ENCODE measurements around the gene RGS12. TPM values are rescaled to one million over a fixed set of nuclear protein-coding genes. Genes with fewer than 3 reads are reported as not detected.

The RGS12 gene, protein sequence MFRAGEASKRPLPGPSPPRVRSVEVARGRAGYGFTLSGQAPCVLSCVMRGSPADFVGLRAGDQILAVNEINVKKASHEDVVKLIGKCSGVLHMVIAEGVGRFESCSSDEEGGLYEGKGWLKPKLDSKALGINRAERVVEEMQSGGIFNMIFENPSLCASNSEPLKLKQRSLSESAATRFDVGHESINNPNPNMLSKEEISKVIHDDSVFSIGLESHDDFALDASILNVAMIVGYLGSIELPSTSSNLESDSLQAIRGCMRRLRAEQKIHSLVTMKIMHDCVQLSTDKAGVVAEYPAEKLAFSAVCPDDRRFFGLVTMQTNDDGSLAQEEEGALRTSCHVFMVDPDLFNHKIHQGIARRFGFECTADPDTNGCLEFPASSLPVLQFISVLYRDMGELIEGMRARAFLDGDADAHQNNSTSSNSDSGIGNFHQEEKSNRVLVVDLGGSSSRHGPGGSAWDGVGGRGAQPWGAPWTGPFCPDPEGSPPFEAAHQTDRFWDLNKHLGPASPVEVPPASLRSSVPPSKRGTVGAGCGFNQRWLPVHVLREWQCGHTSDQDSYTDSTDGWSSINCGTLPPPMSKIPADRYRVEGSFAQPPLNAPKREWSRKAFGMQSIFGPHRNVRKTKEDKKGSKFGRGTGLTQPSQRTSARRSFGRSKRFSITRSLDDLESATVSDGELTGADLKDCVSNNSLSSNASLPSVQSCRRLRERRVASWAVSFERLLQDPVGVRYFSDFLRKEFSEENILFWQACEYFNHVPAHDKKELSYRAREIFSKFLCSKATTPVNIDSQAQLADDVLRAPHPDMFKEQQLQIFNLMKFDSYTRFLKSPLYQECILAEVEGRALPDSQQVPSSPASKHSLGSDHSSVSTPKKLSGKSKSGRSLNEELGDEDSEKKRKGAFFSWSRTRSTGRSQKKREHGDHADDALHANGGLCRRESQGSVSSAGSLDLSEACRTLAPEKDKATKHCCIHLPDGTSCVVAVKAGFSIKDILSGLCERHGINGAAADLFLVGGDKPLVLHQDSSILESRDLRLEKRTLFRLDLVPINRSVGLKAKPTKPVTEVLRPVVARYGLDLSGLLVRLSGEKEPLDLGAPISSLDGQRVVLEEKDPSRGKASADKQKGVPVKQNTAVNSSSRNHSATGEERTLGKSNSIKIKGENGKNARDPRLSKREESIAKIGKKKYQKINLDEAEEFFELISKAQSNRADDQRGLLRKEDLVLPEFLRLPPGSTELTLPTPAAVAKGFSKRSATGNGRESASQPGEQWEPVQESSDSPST (N-terminal part only)
- 10 to 100 TPM; 11.3 to 27.6 (median 14.6) TPM for total RNA-seq

DNA sequence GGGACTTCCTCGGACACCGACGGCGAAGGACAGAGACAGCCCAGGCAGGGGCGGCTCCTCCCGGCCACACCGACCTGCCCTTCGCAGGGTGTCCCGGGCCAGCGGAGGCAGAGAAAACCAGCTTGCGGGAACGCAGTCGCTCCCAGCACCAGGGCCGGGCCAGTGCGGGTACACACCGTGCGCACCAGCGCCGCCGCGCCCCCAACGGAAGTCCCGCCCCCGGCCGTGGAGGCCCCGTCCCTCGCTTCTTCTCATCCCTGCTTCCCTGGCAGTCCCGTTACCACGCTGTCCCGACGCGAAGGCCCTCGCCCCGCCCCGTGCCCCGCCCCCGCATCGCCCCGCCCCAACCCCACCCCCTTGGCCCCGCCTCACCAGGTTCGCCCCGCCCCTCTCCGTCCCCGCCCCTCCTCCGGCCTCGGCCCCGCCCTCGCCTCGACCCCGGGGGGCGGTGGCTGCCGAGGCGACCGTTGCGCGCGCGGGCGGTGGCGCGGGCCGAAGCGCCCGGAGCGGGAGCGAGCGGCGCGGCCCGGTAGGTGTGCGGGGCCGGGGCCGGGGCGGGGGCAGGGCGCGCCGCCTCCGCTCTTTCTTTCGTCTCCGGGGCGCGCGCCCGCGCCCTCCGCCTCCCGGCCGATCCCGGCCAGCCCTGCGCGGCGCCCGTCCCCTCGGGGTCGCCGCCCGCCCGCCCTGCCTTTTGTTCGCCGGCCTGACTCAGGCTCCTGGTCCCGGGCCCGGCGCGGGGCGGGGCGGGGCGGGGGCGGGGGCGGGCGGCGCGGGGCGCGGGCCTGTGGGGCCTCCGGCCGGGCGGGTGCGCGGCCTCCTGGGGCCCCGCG, at the start of gene RGS12:
Gene RGS12, plus strand, starts transcription at position 451 of the 830 bp plus-strand sequence. CDS start 23,150 bp downstream, outside the sequence.
- peak; percentile 98 for ATAC-seq (ENCODE audit: low FRiP score)

DNA sequence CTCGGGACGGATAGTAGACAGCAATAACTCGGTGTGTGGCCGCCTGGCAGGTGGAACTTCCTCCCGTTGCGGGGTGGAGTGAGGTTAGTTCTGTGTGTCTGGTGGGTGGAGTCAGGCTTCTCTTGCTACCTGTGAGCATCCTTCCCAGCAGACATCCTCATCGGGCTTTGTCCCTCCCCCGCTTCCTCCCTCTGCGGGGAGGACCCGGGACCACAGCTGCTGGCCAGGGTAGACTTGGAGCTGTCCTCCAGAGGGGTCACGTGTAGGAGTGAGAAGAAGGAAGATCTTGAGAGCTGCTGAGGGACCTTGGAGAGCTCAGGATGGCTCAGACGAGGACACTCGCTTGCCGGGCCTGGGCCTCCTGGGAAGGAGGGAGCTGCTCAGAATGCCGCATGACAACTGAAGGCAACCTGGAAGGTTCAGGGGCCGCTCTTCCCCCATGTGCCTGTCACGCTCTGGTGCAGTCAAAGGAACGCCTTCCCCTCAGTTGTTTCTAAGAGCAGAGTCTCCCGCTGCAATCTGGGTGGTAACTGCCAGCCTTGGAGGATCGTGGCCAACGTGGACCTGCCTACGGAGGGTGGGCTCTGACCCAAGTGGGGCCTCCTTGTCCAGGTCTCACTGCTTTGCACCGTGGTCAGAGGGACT, 49.6 kb upstream of the RGS12 start:
- ATAC-seq (ENCODE audit: low FRiP score) (no peak), DNase-seq (ENCODE audit: low spot score) (no peak)
- TF ChIP-seq, protein P1, sequence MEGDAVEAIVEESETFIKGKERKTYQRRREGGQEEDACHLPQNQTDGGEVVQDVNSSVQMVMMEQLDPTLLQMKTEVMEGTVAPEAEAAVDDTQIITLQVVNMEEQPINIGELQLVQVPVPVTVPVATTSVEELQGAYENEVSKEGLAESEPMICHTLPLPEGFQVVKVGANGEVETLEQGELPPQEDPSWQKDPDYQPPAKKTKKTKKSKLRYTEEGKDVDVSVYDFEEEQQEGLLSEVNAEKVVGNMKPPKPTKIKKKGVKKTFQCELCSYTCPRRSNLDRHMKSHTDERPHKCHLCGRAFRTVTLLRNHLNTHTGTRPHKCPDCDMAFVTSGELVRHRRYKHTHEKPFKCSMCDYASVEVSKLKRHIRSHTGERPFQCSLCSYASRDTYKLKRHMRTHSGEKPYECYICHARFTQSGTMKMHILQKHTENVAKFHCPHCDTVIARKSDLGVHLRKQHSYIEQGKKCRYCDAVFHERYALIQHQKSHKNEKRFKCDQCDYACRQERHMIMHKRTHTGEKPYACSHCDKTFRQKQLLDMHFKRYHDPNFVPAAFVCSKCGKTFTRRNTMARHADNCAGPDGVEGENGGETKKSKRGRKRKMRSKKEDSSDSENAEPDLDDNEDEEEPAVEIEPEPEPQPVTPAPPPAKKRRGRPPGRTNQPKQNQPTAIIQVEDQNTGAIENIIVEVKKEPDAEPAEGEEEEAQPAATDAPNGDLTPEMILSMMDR (IDR thresholded peaks at IDR 0.05), result no peak

More for the DNA sequence above, at the start of gene RGS12:
- peak; percentile 78 for DNase-seq (ENCODE audit: low spot score)
- TF ChIP-seq, protein P1 (IDR thresholded peaks at IDR 0.05), result no peak

DNA sequence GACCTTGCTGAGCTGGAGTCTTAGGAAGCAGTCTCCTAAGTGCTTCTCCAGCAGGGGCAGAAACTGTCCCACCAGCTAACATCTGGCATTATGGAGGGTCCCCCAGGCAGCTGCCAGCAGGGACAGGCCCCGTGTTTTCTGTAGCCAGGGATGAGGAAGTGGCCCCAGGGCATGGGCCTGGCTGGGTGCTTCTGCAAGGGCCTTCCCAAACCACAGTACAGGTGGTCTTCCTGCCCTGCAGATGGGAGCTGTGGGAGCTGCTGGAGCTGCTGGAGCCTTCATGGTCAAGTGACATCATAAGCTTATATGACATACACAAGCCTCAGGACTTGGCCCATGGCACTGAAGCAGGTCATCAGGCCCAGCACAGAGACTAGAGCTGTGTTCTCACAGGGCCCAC, 48.8 kb upstream of the RGS12 start:
- ATAC-seq (ENCODE audit: low FRiP score) (no peak), DNase-seq (ENCODE audit: low spot score) (no peak)
- TF ChIP-seq, protein P1 (IDR thresholded peaks at IDR 0.05), result no peak

DNA sequence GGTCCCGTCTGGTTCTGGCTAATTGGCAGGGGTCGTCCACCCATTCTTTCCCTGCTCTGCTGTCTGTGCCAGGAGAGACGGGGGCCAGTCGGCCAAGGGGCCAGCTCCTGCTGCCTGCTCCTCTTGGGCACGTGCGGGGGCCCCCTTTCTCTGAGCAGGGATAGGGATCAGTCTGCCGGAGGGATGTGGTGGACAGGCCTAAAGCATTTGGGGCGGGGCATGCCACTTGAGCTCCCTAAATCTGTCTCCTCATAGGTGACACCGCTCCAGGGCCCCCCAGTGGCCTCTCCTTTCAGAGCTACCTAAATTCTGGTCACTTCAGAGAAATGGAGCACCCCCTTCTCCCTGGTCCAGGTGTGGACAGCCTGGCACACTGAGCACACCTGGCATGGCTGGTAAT, 48.1 kb upstream of the RGS12 start:
- TF ChIP-seq, protein P1 (IDR thresholded peaks at IDR 0.05), result no peak
- no peak for ATAC-seq (ENCODE audit: low FRiP score)
- no peak for DNase-seq (ENCODE audit: low spot score)

DNA sequence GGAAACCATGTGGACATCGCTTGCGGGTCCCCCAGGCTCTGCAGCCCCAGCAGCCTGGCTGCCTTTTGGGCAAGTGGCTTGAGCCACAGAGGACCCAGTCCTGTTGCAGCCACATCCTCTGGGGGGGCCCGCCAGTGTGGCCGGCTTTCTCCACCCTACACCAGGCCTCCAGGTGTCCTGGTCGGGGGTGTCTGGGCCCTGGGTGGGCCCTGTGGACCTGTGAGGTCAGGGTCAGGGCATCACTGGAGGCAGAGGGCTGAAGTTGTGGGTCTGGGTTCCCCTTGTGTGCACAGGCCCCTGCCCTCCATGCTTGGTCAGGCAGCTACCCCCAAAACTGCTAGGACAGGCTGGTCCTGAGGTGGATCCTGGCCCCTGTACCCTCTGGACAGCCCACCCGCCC, 47.1 kb upstream of the RGS12 start:
- TF ChIP-seq, protein P1 (IDR thresholded peaks at IDR 0.05), result no peak
- no peak for ATAC-seq (ENCODE audit: low FRiP score)
- DNase-seq (ENCODE audit: low spot score), result no peak
